Adrenal gland (tissue), 5 donors: Measurements from ENCODE around the gene AGMAT.

Experiments
- CTCF ChIP-seq, 6 experiments: fragments of 450-650 bp in 4 of 6; fragments of 200-600 bp in 2 of 6; sonication (generic) in 1 of 6; IDR thresholded peaks; 1 replicate in 5 of 6; 2 replicates in 1 of 6; pipeline versions ENCODE4 v1.5.1 to v1.8.0; 2016 to 2021; ENCODE audit warnings: antibody characterized with exemption in 6 of 6, mild to moderate bottlenecking in 2 of 6, moderate library complexity in 1 of 6
- POLR2A ChIP-seq, 2 donors: fragments of 450-650 bp; IDR thresholded peaks; one replicate each; pipeline ENCODE4 v1.6.1; 2017; ENCODE audit warnings: antibody characterized with exemption in 2 of 2, mild to moderate bottlenecking in 2 of 2, moderate library complexity in 1 of 2
- donor health status: DM: no; HTN: no; CAD: no.

DNA sequence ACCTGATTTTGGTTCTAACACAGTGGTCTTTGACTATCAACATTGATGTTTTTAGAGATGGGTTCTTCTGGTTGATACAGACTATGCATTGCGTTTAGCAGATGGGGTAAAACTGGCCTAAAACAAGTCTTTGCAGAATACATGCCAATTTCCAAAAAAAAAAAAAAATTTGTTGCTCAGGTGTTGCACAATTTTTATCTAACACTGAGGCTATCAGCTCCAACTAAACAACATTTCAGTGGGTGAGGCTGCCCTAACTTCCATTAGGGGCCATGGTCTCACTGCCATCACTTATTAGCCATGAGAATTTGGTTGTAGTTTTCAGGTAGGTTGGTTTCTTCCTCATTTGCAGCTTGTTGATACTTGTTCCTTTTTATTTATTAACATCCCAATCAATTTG, 14.0 kb downstream of the AGMAT start:
- TF ChIP-seq CTCF (IDR thresholded peaks at IDR 0.05) (no peak), POLR2A (IDR thresholded peaks at IDR 0.05) (no peak)
